SK-N-SH treated with all-trans-retinoic acid at 6 μM for 48 hours (cell line): Measurements from ENCODE around the gene ST6GALNAC3.

Experiments
- CSRNP3 ChIP-seq: fragments of 250-450 bp; sonication (Bioruptor Pico); IDR thresholded peaks from 2 replicates; pipeline ENCODE4 v1.5.1; 2021; ENCODE audit warnings: mild to moderate bottlenecking, moderate library complexity
- ESRRG ChIP-seq: fragments of 250-450 bp; sonication (Bioruptor Pico); IDR thresholded peaks from 2 replicates; pipeline ENCODE4 v1.6.1; 2021; ENCODE audit warnings: mild to moderate bottlenecking
- GLIS3 ChIP-seq: fragments of 250-450 bp; sonication (Bioruptor Pico); IDR thresholded peaks from 2 replicates; pipeline ENCODE4 v1.5.0; 2020; ENCODE audit warnings: mild to moderate bottlenecking, moderate library complexity
- ISL1 ChIP-seq: fragments of 250-450 bp; sonication (Bioruptor Pico); IDR thresholded peaks from 2 replicates; pipeline ENCODE4 v2.1.2; 2022; ENCODE audit warnings: mild to moderate bottlenecking, moderate library complexity
- OSR1 ChIP-seq: fragments of 250-450 bp; sonication (Bioruptor Pico); IDR thresholded peaks from 2 replicates; pipeline ENCODE4 v1.8.0; 2022; ENCODE audit warnings: moderate library complexity, mild to moderate bottlenecking, inconsistent platforms
- PATZ1 ChIP-seq: fragments of 250-450 bp; sonication (Bioruptor Pico); IDR thresholded peaks from 2 replicates; pipeline ENCODE4 v1.8.0; 2020; ENCODE audit warnings: mild to moderate bottlenecking, moderate library complexity, borderline replicate concordance
- POU6F1 ChIP-seq: fragments of 250-450 bp; sonication (Bioruptor Pico); IDR thresholded peaks from 2 replicates; pipeline ENCODE4 v1.8.0; 2021; ENCODE audit warnings: low read depth, mild to moderate bottlenecking, moderate library complexity, borderline replicate concordance
- RARB ChIP-seq: fragments of 250-450 bp; sonication (Bioruptor Pico); IDR thresholded peaks from 2 replicates; pipeline ENCODE4 v1.8.0; 2021; ENCODE audit warnings: mild to moderate bottlenecking, moderate library complexity
- TOX ChIP-seq: fragments of 250-450 bp; sonication (Bioruptor Pico); IDR thresholded peaks from 2 replicates; pipeline ENCODE4 v1.8.0; 2021; ENCODE audit warnings: mild to moderate bottlenecking, moderate library complexity, borderline replicate concordance
- TSHZ2 ChIP-seq: fragments of 250-450 bp; sonication (Bioruptor Pico); IDR thresholded peaks from 2 replicates; pipeline ENCODE4 v1.5.0; 2020; ENCODE audit warnings: mild to moderate bottlenecking, moderate library complexity
- ZC3H10 ChIP-seq: fragments of 250-450 bp; sonication (Bioruptor Pico); IDR thresholded peaks from 2 replicates; pipeline ENCODE4 v1.5.1; 2021; ENCODE audit warnings: mild to moderate bottlenecking, moderate library complexity
- ZFP3 ChIP-seq: fragments of 250-450 bp; sonication (Bioruptor Pico); IDR thresholded peaks from 2 replicates; pipeline ENCODE4 v1.5.0; 2020; ENCODE audit warnings: mild to moderate bottlenecking, moderate library complexity
- ZFP30 ChIP-seq: fragments of 450-650 bp; formaldehyde crosslinking; IDR thresholded peaks from 2 replicates; pipeline ENCODE4 v1.5.0; 2022; ENCODE audit warnings: mild to moderate bottlenecking, moderate library complexity
- ZNF8 ChIP-seq: fragments of 450-650 bp; formaldehyde crosslinking; IDR thresholded peaks from 2 replicates; pipeline ENCODE4 v1.5.0; 2020; ENCODE audit warnings: mild to moderate bottlenecking, moderate library complexity

GRCh38 chr1:76294482-76295194, 220.1 kb downstream of the ST6GALNAC3 start:
- TF ChIP-seq ZFP30 (CRISPR knock-in tag) (no peak), ZC3H10 (CRISPR knock-in tag) (no peak), ZFP3 (CRISPR knock-in tag) (no peak), RARB (CRISPR knock-in tag) (no peak), ESRRG (CRISPR knock-in tag) (no peak), TOX (no peak), OSR1 (no peak), CSRNP3 (CRISPR knock-in tag) (no peak), POU6F1 (no peak), ISL1 (CRISPR knock-in tag) (no peak), TSHZ2 (CRISPR knock-in tag) (no peak), PATZ1 (CRISPR knock-in tag) (no peak), GLIS3 (CRISPR knock-in tag) (no peak), ZNF8 (CRISPR knock-in tag) (no peak)
